Measurements from ENCODE around the gene SHROOM3.
"Not testable (repeated sequence)": the region's sequence is repeated elsewhere in the genome, so short reads cannot be mapped to it uniquely, and the experiment has no call there.

The SHROOM3 gene

GRCh38 chr4:76434901-76435527 lies at the start of gene SHROOM3:
TSS of gene SHROOM3 (plus strand) at chr4:76435229. CDS start at chr4:76436053, 824 bp downstream.
- H3K4me3 Mint-ChIP-seq = no peak within 1 kb of the TSS

GRCh38 chr4:76385974-76386373 lies 49.1 kb upstream of the SHROOM3 start:
- no peaks in the 10 kb centered on the region for H3K36me3 Mint-ChIP-seq (ENCODE audit: low read depth)
- no peak overlapping the region for H3K27ac Mint-ChIP-seq
- H3K4me1 Mint-ChIP-seq (ENCODE audit: low read depth) = no peaks in the 10 kb centered on the region
- intact Hi-C loops (cut with micrococcal nuclease) = no loop called here
- H3K27me3 Mint-ChIP-seq = no peaks in the 10 kb centered on the region
- H3K9me3 Mint-ChIP-seq = peaks cover 21% of the 10 kb centered on the region
- no peak overlapping the region for H3K4me3 Mint-ChIP-seq

More at GRCh38 chr4:76434901-76435527, at the start of gene SHROOM3:
- Mint-ChIP-seq H3K27ac (no peak within 1 kb of the TSS), H3K36me3 (ENCODE audit: low read depth) (no peaks in the 10 kb centered on the region), H3K27me3 (peaks cover 22% of the 10 kb centered on the region), H3K4me1 (ENCODE audit: low read depth) (peaks cover 7% of the 10 kb centered on the region), H3K9me3 (no peaks in the 10 kb centered on the region)
- intact Hi-C loops (cut with micrococcal nuclease) = loop anchor here (5.0 kb wide), 1 partner anchor 322 kb away; no protein-coding TSS in a partner anchor

GRCh38 chr4:76386566-76387305 lies 48.3 kb upstream of the SHROOM3 start:
- no peaks in the 10 kb centered on the region for H3K27me3 Mint-ChIP-seq
- peaks cover 29% of the 10 kb centered on the region for H3K9me3 Mint-ChIP-seq
- H3K27ac Mint-ChIP-seq = no peak overlapping the region
- intact Hi-C loops (cut with micrococcal nuclease) = no loop called here
- no peaks in the 10 kb centered on the region for H3K4me1 Mint-ChIP-seq (ENCODE audit: low read depth)
- no peak overlapping the region for H3K4me3 Mint-ChIP-seq
- H3K36me3 Mint-ChIP-seq (ENCODE audit: low read depth) = no peaks in the 10 kb centered on the region

DNA sequence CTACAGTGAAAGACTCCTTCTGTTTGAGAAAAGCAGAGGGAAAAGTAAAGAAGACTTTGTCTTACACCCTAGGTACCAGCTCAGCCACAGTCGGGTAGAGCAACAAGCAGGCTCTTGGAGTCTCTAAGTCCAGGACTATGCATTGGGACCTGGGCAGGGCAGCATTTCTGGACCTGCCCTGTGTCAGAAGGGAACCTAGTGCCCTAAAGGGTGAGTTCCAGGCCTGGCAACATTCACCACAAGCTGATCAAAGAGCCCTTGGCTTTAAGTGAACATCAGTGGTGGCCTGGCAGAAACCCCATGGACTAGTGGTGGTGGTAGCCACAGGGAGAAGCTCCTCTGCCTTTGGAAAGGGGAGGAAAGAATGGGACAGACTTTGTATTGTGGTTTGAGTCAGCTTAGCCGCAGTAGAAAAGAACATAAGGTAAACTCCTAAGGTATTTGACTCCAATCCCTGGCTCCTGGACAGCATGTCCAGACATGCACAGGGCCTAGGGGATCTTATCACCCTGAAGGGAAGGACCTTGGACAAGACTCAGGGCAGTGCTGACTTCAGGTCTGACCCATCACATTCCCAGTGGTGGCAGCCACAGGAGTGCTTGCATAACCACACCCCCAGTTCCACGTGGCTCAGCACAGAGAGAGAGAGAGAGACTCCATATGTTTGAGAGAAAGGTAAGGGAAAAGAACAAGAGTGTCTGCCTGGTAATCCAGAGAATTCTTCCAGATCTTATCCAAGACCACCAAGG lies 46.7 kb upstream of the SHROOM3 start:
- Mint-ChIP-seq H3K36me3 (ENCODE audit: low read depth) (no peaks in the 10 kb centered on the region), H3K4me3 (no peak overlapping the region), H3K27ac (no peak overlapping the region), H3K9me3 (peaks cover 31% of the 10 kb centered on the region), H3K4me1 (ENCODE audit: low read depth) (no peaks in the 10 kb centered on the region), H3K27me3 (no peaks in the 10 kb centered on the region)
- intact Hi-C loops (cut with micrococcal nuclease) = no loop called here

DNA sequence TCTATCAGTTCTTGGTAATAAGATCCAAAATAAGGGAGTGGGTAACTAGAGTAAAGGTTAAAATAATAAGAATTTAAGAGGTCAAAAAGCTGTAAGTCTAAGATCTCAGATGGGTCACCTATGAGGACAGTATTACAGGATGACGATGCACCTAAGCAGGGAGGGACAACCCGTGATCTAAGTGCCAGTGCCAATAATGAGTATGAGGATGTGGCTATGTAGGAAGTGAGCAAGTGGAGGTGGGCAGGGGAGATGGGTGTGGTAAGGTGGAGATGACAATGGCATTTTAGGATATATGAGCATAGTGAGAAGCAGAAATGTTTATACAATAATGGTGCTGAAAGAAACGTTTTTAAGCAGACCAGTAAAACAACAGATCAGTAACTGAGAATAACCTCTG lies 33.4 kb upstream of the SHROOM3 start:
- Mint-ChIP-seq H3K9me3 (no peaks in the 10 kb centered on the region), H3K27me3 (peaks cover 6% of the 10 kb centered on the region), H3K36me3 (ENCODE audit: low read depth) (no peaks in the 10 kb centered on the region), H3K27ac (no peak overlapping the region), H3K4me1 (ENCODE audit: low read depth) (no peaks in the 10 kb centered on the region), H3K4me3 (no peak overlapping the region)
- intact Hi-C loops (cut with micrococcal nuclease) = no loop called here

DNA sequence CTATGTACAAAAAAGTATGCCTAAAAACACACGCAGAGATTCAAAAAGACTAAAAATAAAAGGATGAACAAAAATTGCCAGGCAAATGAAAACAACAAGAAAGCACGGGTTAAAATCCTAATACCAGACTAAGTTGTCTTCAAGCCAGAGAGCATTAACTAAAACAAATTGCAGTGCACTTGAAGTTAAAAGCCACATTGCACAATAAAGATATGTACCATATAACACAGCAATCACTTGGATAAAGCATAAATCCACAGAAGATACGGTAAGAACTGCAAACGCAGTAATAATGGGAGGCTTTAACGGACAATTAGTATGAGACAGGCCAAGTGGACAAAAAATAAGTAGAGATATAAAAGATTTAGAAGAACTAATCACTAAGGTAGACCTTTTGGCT lies 28.9 kb upstream of the SHROOM3 start:
- H3K4me1 Mint-ChIP-seq (ENCODE audit: low read depth) = no peaks in the 10 kb centered on the region
- no peaks in the 10 kb centered on the region for H3K9me3 Mint-ChIP-seq
- H3K36me3 Mint-ChIP-seq (ENCODE audit: low read depth) = no peaks in the 10 kb centered on the region
- no peak overlapping the region for H3K4me3 Mint-ChIP-seq
- intact Hi-C loops (cut with micrococcal nuclease) = no loop called here
- H3K27me3 Mint-ChIP-seq = peaks cover 7% of the 10 kb centered on the region
- no peak overlapping the region for H3K27ac Mint-ChIP-seq

DNA sequence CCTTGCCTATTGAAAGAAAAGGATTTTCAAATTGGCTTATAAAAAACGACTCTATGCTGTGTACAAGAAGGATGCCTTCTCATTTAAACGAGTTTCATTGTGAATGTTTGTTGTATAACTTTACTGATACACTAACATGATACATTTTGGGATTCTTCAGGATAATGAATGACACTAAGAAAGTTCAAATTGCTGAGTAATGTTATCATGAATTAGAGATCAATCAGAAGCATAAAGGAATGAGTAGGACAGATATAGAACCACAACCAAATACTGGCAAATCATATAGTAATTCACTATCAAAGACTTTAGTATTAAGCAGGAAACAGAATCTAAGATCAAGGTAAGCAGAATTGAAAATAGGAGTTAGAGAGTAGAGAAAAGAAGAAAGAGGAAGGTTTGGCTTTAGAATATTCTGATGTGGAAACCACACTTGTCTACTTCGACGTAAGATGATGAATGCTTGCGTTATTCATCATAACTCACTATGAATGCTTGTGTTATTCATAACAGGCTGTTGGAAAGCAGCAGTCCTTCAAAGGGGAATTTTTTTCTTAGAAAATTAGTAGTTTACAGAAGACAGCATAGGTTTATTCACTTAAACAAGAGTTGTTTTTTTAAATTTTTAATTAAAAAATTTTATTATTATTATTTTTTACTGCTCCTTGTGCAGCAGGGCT lies 27.4 kb upstream of the SHROOM3 start:
- Mint-ChIP-seq H3K4me3 (no peak overlapping the region), H3K27ac (no peak overlapping the region), H3K9me3 (no peaks in the 10 kb centered on the region), H3K4me1 (ENCODE audit: low read depth) (no peaks in the 10 kb centered on the region), H3K27me3 (peaks cover 7% of the 10 kb centered on the region), H3K36me3 (ENCODE audit: low read depth) (no peaks in the 10 kb centered on the region)
- intact Hi-C loops (cut with micrococcal nuclease) = no loop called here

- intact Hi-C loops (cut with micrococcal nuclease) = no loop called here
- Mint-ChIP-seq H3K9me3 (no peaks in the 10 kb centered on the region), H3K4me1 (ENCODE audit: low read depth) (no peaks in the 10 kb centered on the region), H3K27me3 (peaks cover 1% of the 10 kb centered on the region), H3K36me3 (ENCODE audit: low read depth) (no peaks in the 10 kb centered on the region), H3K27ac (no peak overlapping the region), H3K4me3 (no peak overlapping the region)
Measured at GRCh38 chr4:76410636-76411035, 24.4 kb upstream of the SHROOM3 start.

- H3K4me1 Mint-ChIP-seq (ENCODE audit: low read depth) = peaks cover 11% of the 10 kb centered on the region
- H3K9me3 Mint-ChIP-seq = no peaks in the 10 kb centered on the region
- H3K27me3 Mint-ChIP-seq = peaks cover 30% of the 10 kb centered on the region
- no peak overlapping the region for H3K27ac Mint-ChIP-seq
- intact Hi-C loops (cut with micrococcal nuclease) = no loop called here
- peak overlapping the region; percentile 64 for H3K4me3 Mint-ChIP-seq
- H3K36me3 Mint-ChIP-seq (ENCODE audit: low read depth) = no peaks in the 10 kb centered on the region
Measured at GRCh38 chr4:76420188-76420761, 14.8 kb upstream of the SHROOM3 start.

GRCh38 chr4:76420762-76421581 lies 14.1 kb upstream of the SHROOM3 start, which contains the start of gene CCDC158:
TSS of gene CCDC158 (minus strand) at chr4:76421141. CDS start at chr4:76403207, 17,934 bp downstream.
- Mint-ChIP-seq H3K36me3 (ENCODE audit: low read depth) (no peaks in the 10 kb centered on the region), H3K27me3 (peaks cover 33% of the 10 kb centered on the region), H3K27ac (no peak within 1 kb of the TSS), H3K4me1 (ENCODE audit: low read depth) (peaks cover 16% of the 10 kb centered on the region), H3K4me3 (peak within 1 kb of the TSS; percentile 64), H3K9me3 (no peaks in the 10 kb centered on the region)
- intact Hi-C loops (cut with micrococcal nuclease) = no loop called here

GRCh38 chr4:76423159-76423558 lies 11.9 kb upstream of the SHROOM3 start:
- H3K36me3 Mint-ChIP-seq (ENCODE audit: low read depth); H3K9me3 Mint-ChIP-seq; H3K4me3 Mint-ChIP-seq; H3K27ac Mint-ChIP-seq; intact Hi-C loops (cut with micrococcal nuclease): not testable (repeated sequence)
- peaks cover 16% of the 10 kb centered on the region for H3K4me1 Mint-ChIP-seq (ENCODE audit: low read depth)
- peaks cover 35% of the 10 kb centered on the region for H3K27me3 Mint-ChIP-seq

DNA sequence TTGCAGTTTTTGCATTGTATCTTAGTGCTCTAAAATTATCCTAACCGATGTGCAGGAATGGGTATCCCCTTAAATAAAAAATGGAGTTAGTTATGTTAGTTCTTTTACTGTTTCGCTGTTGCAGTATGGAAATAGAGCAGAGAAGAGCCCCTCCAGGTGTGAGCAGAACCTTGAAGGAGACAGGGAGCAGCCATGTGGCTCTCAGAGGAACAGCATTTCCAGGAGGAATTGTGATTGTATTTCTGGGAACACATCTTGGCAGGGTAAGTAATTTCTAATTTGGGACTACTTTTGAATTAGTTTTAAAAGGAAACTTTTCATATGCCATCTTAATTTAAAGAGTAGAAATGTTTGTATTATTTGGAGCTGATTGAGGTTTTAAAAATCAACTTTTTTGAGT lies 8.8 kb upstream of the SHROOM3 start:
- no peak overlapping the region for H3K4me3 Mint-ChIP-seq
- intact Hi-C loops (cut with micrococcal nuclease) = no loop called here
- no peak overlapping the region for H3K27ac Mint-ChIP-seq
- H3K36me3 Mint-ChIP-seq (ENCODE audit: low read depth) = no peaks in the 10 kb centered on the region
- H3K4me1 Mint-ChIP-seq (ENCODE audit: low read depth) = peaks cover 8% of the 10 kb centered on the region
- no peaks in the 10 kb centered on the region for H3K9me3 Mint-ChIP-seq
- H3K27me3 Mint-ChIP-seq = peaks cover 17% of the 10 kb centered on the region

DNA sequence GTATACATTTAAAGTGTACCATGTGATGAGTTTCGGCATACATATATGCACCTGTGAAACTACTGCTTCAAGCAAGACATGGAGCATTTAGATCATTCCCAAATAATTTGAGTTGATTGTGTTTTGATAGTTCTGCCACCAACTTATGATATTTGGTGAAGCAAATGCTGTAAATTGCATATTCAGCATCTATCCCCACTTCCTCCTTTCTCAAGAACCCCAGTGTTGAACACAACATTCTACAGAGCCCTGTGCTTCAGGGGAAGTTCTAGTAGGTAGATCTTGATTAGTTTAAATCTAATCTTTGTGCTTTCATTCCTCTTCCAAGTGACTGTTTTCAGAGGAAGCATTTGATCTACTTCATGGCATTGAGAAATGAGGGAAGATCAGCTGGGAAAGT lies 5.4 kb upstream of the SHROOM3 start:
- Mint-ChIP-seq H3K27me3 (peaks cover 9% of the 10 kb centered on the region), H3K4me1 (ENCODE audit: low read depth) (peaks cover 5% of the 10 kb centered on the region), H3K4me3 (no peak overlapping the region), H3K36me3 (ENCODE audit: low read depth) (no peaks in the 10 kb centered on the region), H3K27ac (no peak overlapping the region), H3K9me3 (no peaks in the 10 kb centered on the region)
- intact Hi-C loops (cut with micrococcal nuclease) = loop anchor here (2.0 to 5.0 kb wide), 2 partner anchors 75 to 328 kb away; no protein-coding TSS in a partner anchor
